ENCODE measurements around the gene GABRR3.

- no peak for TF ChIP-seq CTCF (IDR thresholded peaks at IDR 0.05)
- no peak for TF ChIP-seq MAX (IDR thresholded peaks at IDR 0.05; ENCODE audit: low read depth)
- TF ChIP-seq EP300 (IDR thresholded peaks at IDR 0.05; ENCODE audit: borderline replicate concordance in 1 of 2, low read depth in 1 of 2, low read length in 1 of 2), result no peak
- no peak for TF ChIP-seq JUND (IDR thresholded peaks at IDR 0.05)
- no peak for TF ChIP-seq POLR2AphosphoS5 (IDR thresholded peaks at IDR 0.05; ENCODE audit: low read depth, low read length)
- TF ChIP-seq CHD2 (IDR thresholded peaks at IDR 0.05; ENCODE audit: low read length, partially characterized antibody), result no peak
- no peak for TF ChIP-seq RAD21 (IDR thresholded peaks at IDR 0.05; ENCODE audit: low read length)
- TF ChIP-seq TAF1 (IDR thresholded peaks at IDR 0.05; ENCODE audit: borderline replicate concordance, low read depth, low read length), result no peak
- no peak for TF ChIP-seq GABPA (IDR thresholded peaks at IDR 0.05; ENCODE audit: low read depth)
Observed at GRCh38 chr3:97949110-97949485, 86.0 kb downstream of the GABRR3 start.
